ENCODE results near the gene FAM131A. TPM values are rescaled to one million over a fixed set of nuclear protein-coding genes. Genes with fewer than 3 reads are reported as not detected.

Gene FAM131A
- total RNA-seq = 10 to 100 TPM; 23.0 to 36.5 (median 26.7) TPM
- 10 to 100 TPM; 21.6 to 32.5 TPM for polyA plus RNA-seq
- long read RNA-seq, donor 1, transcript FAM131A-207 (7 exons, 1,335 nt) = major isoform, 12 of 64 reads
- long read RNA-seq, donor 1, transcript FAM131A-202 (6 exons, 2,421 nt) = minor isoform, 7 of 64 reads
- long read RNA-seq, donor 1, partial matches to known transcripts = 25 of 64 reads
- long read RNA-seq, donor 1, other reads (novel, unspliced or antisense) = 16 of 64 reads
- long read RNA-seq, donor 2, transcript FAM131A-207 (7 exons, 1,335 nt) = minor isoform, 13 of 75 reads
- long read RNA-seq, donor 2, transcript FAM131A-203 (6 exons, 1,483 nt) = major isoform, 22 of 75 reads
- long read RNA-seq, donor 2, partial matches to known transcripts = 29 of 75 reads
- long read RNA-seq, donor 2, other reads (novel, unspliced or antisense) = 8 of 75 reads
- long read RNA-seq, donor 3, transcript FAM131A-202 (6 exons, 2,421 nt) = minor isoform, 6 of 113 reads
- long read RNA-seq, donor 3, transcript FAM131A-203 (6 exons, 1,483 nt) = minor isoform, 31 of 113 reads
- long read RNA-seq, donor 3, transcript FAM131A-207 (7 exons, 1,335 nt) = major isoform, 37 of 113 reads
- long read RNA-seq, donor 3, partial matches to known transcripts = 14 of 113 reads
- long read RNA-seq, donor 3, other reads (novel, unspliced or antisense) = 19 of 113 reads

GRCh38 chr3:184337399-184337714 lies at the start of gene FAM131A:
Gene FAM131A, plus strand, starts transcription at chr3:184337600. Its CDS starts 31 bp downstream, at chr3:184337631.
- no peak for TF ChIP-seq CTCF (IDR thresholded peaks at IDR 0.05)

GRCh38 chr3:184289426-184289938 lies 47.9 kb upstream of the FAM131A start:
- no peak overlapping the region for H3K27ac ChIP-seq
- 8 to 11% methylated on average over 10 of the region's 10 CpGs for WGBS, 2 donors
- H3K27me3 ChIP-seq = peaks cover 0 to 23% (median 6%) of the 10 kb centered on the region in 7 donors
- peak in 8 of 9 donors; percentile 26 to 72 (median 59) for TF ChIP-seq CTCF (IDR thresholded peaks at IDR 0.05)
- ATAC-seq = peak in 4 of 8 donors; percentile 27 to 61 (median 42)
- peak; percentile 34 to 35 for DNase-seq
- peaks cover 0 to 7% (median 0%) of the 10 kb centered on the region in 9 donors for H3K4me1 ChIP-seq
- no peak overlapping the region for H3K4me3 ChIP-seq
- no peaks in the 10 kb centered on the region for H3K9me3 ChIP-seq
- intact Hi-C loops (cut with DNase I) = loop anchor here in 5 of 10 donors (5.0 to 10.0 kb wide), 2 partner anchors 392 to 395 kb away; no protein-coding TSS in a partner anchor
- H3K36me3 ChIP-seq = no peaks in the 10 kb centered on the region

More at GRCh38 chr3:184337399-184337714, at the start of gene FAM131A:
- Histone ChIP-seq H3K9me3 (no peaks in the 10 kb centered on the region), H3K27me3 (no peaks in the 10 kb centered on the region), H3K4me1 (peaks cover 18 to 68% (median 41%) of the 10 kb centered on the region in 9 donors), H3K4me3 (peak within 1 kb of the TSS; percentile 51 to 96 (median 82)), H3K27ac (peak within 1 kb of the TSS; percentile 81 to 99 (median 96)), H3K36me3 (peaks cover 0 to 49% (median 29%) of the 10 kb centered on the region in 9 donors)
- 21 to 29% methylated on average over 6 of the region's 6 CpGs for WGBS, 2 donors
- DNase-seq (peak; percentile 53 to 81), ATAC-seq (peak; percentile 43 to 76 (median 62))
- intact Hi-C loops (cut with DNase I) = loop anchor here in 2 of 10 donors (1.0 to 10.0 kb wide), 4 partner anchors 17 to 153 kb away; partner anchors contain the start of genes ABCF3 (in 1 of the 2) and PSMD2 (in 1 of the 2)

- 77 to 87% methylated on average over 10 of the region's 10 CpGs for WGBS, 2 donors
- Histone ChIP-seq H3K9me3 (no peaks in the 10 kb centered on the region), H3K27ac (no peak overlapping the region), H3K27me3 (peaks cover 0 to 23% (median 6%) of the 10 kb centered on the region in 7 donors), H3K4me1 (no peaks in the 10 kb centered on the region), H3K4me3 (no peak overlapping the region), H3K36me3 (no peaks in the 10 kb centered on the region)
- no peak for TF ChIP-seq CTCF (IDR thresholded peaks at IDR 0.05)
- intact Hi-C loops (cut with DNase I) = loop anchor here in 1 of 10 donors (10.0 kb wide), 1 partner anchor 396 kb away; no protein-coding TSS in a partner anchor
- no peak for ATAC-seq
- no peak for DNase-seq
Observed at GRCh38 chr3:184290331-184290730, 47.1 kb upstream of the FAM131A start.
